HG03196 (cell line): ENCODE results near the gene TSSK6.

Source experiments
- ATAC-seq: cut with Tn5 transposase; IDR thresholded peaks from one replicate; pipeline ENCODE4 v1.9.1; 2021; ENCODE audit not compliant: unreplicated experiment

The TSSK6 gene

GRCh38 chr19:19544954-19545591 lies 29.7 kb upstream of the TSSK6 start:
- ATAC-seq: no peak

- no peak for ATAC-seq
Observed at GRCh38 chr19:19544257-19544953, 29.1 kb upstream of the TSSK6 start.

- no peak for ATAC-seq
Observed at GRCh38 chr19:19543640-19544039, 28.3 kb upstream of the TSSK6 start.

GRCh38 chr19:19543101-19543500 lies 27.8 kb upstream of the TSSK6 start:
- ATAC-seq: no peak

- no peak for ATAC-seq
Observed at GRCh38 chr19:19542507-19542906, 27.2 kb upstream of the TSSK6 start.

- no peak for ATAC-seq
Observed at GRCh38 chr19:19541616-19542015, 26.3 kb upstream of the TSSK6 start.

GRCh38 chr19:19540715-19541515 lies 25.6 kb upstream of the TSSK6 start:
- ATAC-seq: no peak

- ATAC-seq: no peak
Observed at GRCh38 chr19:19540064-19540714, 24.8 kb upstream of the TSSK6 start.

- no peak for ATAC-seq
Observed at GRCh38 chr19:19539698-19540063, 24.3 kb upstream of the TSSK6 start.

GRCh38 chr19:19538785-19539166 lies 23.4 kb upstream of the TSSK6 start:
- ATAC-seq: no peak

- ATAC-seq: no peak
Observed at GRCh38 chr19:19538061-19538784, 22.9 kb upstream of the TSSK6 start, which contains the start of gene CILP2. Gene CILP2, plus strand, starts transcription at chr19:19538265. Its CDS starts 85 bp downstream, at chr19:19538350.

- no peak for ATAC-seq
Observed at GRCh38 chr19:19537075-19538048, 22.0 kb upstream of the TSSK6 start.

GRCh38 chr19:19535311-19536191 lies 20.2 kb upstream of the TSSK6 start:
- no peak for ATAC-seq

- no peak for ATAC-seq
Observed at GRCh38 chr19:19534556-19535265, 19.4 kb upstream of the TSSK6 start.

GRCh38 chr19:19533841-19534240 lies 18.5 kb upstream of the TSSK6 start:
- ATAC-seq: no peak

- ATAC-seq: no peak
Observed at GRCh38 chr19:19532806-19533701, 17.7 kb upstream of the TSSK6 start.
